Measurements from ENCODE around the gene HOXB1. TPM values are rescaled to one million over a fixed set of nuclear protein-coding genes. Genes with fewer than 3 reads are reported as not detected.

The HOXB1 gene
- total RNA-seq, 1 experiment from 2014 or later = not detected

GRCh38 chr17:48559122-48559839 lies 28.5 kb upstream of the HOXB1 start:
- BruUV-seq (replicated peaks) = no TSS peak
- H2AFZ ChIP-seq = no peak overlapping the region
- H3K9me2 ChIP-seq (ENCODE audit: insufficient read depth) = no peaks in the 10 kb centered on the region
- intact Hi-C loops (cut with micrococcal nuclease; ENCODE audit: unreplicated experiment) = no loop called here
- H3F3A ChIP-seq (ENCODE audit: insufficient read depth, low read depth) = no peaks in the 10 kb centered on the region
- H3K79me2 ChIP-seq (ENCODE audit: low read depth) = no peaks in the 10 kb centered on the region
- CTCF ChIA-PET = no interaction called here
- no peak overlapping the region for H3K4me3 ChIP-seq
- no peaks in the 10 kb centered on the region for H3K27me3 ChIP-seq (ENCODE audit: insufficient read depth, low read depth)
- no peak overlapping the region for H3K4me2 ChIP-seq
- TF ChIP-seq EZH2 (IDR thresholded peaks at IDR 0.05; ENCODE audit: low read depth) (no peak), CTCF (conservative IDR thresholded peaks at IDR 0.05) (no peak)
- H4K20me1 ChIP-seq (ENCODE audit: insufficient read depth) = no peaks in the 10 kb centered on the region
- H3K4me1 ChIP-seq (replicated peaks; ENCODE audit: insufficient read depth) = no peaks in the 10 kb centered on the region
- no peak overlapping the region for H3K27ac ChIP-seq
- no peaks in the 10 kb centered on the region for H3K9me3 ChIP-seq (ENCODE audit: insufficient read depth, low read depth)
- no peak for DNase-seq
- POLR2A ChIA-PET (ENCODE audit: unreplicated experiment) = no interaction called here
- no peaks in the 10 kb centered on the region for H3K36me3 ChIP-seq (ENCODE audit: low read depth)

DNA sequence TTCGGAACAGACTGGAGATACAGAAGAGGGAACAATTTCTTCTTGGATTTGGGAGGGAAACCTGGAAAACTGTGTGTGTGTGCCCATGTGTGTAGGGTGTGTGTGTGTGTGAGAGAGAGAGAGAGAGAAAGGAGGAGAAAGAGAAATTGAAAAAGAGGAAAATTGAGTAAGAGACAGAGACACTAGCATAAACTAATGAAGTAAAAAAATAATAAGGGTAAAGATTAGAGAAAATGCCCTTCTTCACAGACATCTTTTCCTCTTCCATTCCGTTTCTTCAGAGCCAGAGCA lies 28.0 kb upstream of the HOXB1 start:
- Histone ChIP-seq H3K4me2 (no peak overlapping the region), H3K27me3 (ENCODE audit: insufficient read depth, low read depth) (no peaks in the 10 kb centered on the region), H3K27ac (no peak overlapping the region), H3K9me2 (ENCODE audit: insufficient read depth) (no peaks in the 10 kb centered on the region), H3K4me3 (no peak overlapping the region), H3K79me2 (ENCODE audit: low read depth) (no peaks in the 10 kb centered on the region), H3K9me3 (ENCODE audit: insufficient read depth, low read depth) (no peaks in the 10 kb centered on the region), H3K4me1 (replicated peaks; ENCODE audit: insufficient read depth) (no peaks in the 10 kb centered on the region), H3K36me3 (ENCODE audit: low read depth) (no peaks in the 10 kb centered on the region), H4K20me1 (ENCODE audit: insufficient read depth) (no peaks in the 10 kb centered on the region), H2AFZ (no peak overlapping the region), H3F3A (ENCODE audit: insufficient read depth, low read depth) (no peaks in the 10 kb centered on the region)
- DNase-seq = no peak
- intact Hi-C loops (cut with micrococcal nuclease; ENCODE audit: unreplicated experiment) = no loop called here
- POLR2A ChIA-PET (ENCODE audit: unreplicated experiment) = no interaction called here
- no TSS peak for BruUV-seq (replicated peaks)
- CTCF ChIA-PET = no interaction called here
- TF ChIP-seq EZH2 (IDR thresholded peaks at IDR 0.05; ENCODE audit: low read depth) (no peak), CTCF (conservative IDR thresholded peaks at IDR 0.05) (no peak)

- H3K79me2 ChIP-seq (ENCODE audit: low read depth) = no peaks in the 10 kb centered on the region
- no TSS peak for BruUV-seq (replicated peaks)
- H3K36me3 ChIP-seq (ENCODE audit: low read depth) = no peaks in the 10 kb centered on the region
- no peaks in the 10 kb centered on the region for H4K20me1 ChIP-seq (ENCODE audit: insufficient read depth)
- no peak overlapping the region for H3K4me3 ChIP-seq
- no peaks in the 10 kb centered on the region for H3K9me3 ChIP-seq (ENCODE audit: insufficient read depth, low read depth)
- ChIA-PET CTCF (no interaction called here), POLR2A (ENCODE audit: unreplicated experiment) (no interaction called here)
- no peak overlapping the region for H3K27ac ChIP-seq
- H2AFZ ChIP-seq = no peak overlapping the region
- H3K4me1 ChIP-seq (replicated peaks; ENCODE audit: insufficient read depth) = no peaks in the 10 kb centered on the region
- no peak for DNase-seq
- H3K9me2 ChIP-seq (ENCODE audit: insufficient read depth) = no peaks in the 10 kb centered on the region
- H3K27me3 ChIP-seq (ENCODE audit: insufficient read depth, low read depth) = no peaks in the 10 kb centered on the region
- H3K4me2 ChIP-seq = no peak overlapping the region
- intact Hi-C loops (cut with micrococcal nuclease; ENCODE audit: unreplicated experiment) = no loop called here
- H3F3A ChIP-seq (ENCODE audit: insufficient read depth, low read depth) = no peaks in the 10 kb centered on the region
- no peak for TF ChIP-seq EZH2 (IDR thresholded peaks at IDR 0.05; ENCODE audit: low read depth)
- no peak for TF ChIP-seq CTCF (conservative IDR thresholded peaks at IDR 0.05)
These were observed 27.4 kb upstream of the HOXB1 start for GRCh38 chr17:48558057-48558830.

All from PC-9 (cell line).